Measurements from ENCODE around the gene ACD.
A peak's percentile ranks its signal among the peaks of the same experiment; 100 is the strongest.

Gene ACD

DNA sequence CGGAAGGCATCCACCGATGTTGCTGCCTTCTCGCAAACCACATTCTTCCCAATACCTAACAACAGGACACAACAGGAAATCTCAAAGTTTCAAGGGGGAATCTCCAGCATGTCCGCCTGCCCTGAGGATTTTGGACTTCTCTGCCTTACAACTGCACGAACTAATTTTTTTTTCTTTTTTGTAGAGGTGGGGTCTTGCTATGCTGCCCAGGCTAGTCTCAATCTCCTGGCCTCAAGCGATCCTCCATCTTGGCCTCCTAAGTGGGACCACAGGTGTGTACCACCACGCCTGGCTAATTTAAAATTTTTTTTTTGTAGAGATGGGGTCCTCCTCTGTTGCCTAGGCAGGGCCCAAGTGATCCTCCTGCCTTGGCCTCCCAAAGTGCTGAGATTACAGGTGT, 15.9 kb upstream of the ACD start:
- DNase-seq (ENCODE audit: low read depth in 2 of 2), result no peak

- DNase-seq (ENCODE audit: low read depth in 2 of 2), result no peak
Measured at GRCh38 chr16:67675579-67675935, 15.5 kb upstream of the ACD start.

DNA sequence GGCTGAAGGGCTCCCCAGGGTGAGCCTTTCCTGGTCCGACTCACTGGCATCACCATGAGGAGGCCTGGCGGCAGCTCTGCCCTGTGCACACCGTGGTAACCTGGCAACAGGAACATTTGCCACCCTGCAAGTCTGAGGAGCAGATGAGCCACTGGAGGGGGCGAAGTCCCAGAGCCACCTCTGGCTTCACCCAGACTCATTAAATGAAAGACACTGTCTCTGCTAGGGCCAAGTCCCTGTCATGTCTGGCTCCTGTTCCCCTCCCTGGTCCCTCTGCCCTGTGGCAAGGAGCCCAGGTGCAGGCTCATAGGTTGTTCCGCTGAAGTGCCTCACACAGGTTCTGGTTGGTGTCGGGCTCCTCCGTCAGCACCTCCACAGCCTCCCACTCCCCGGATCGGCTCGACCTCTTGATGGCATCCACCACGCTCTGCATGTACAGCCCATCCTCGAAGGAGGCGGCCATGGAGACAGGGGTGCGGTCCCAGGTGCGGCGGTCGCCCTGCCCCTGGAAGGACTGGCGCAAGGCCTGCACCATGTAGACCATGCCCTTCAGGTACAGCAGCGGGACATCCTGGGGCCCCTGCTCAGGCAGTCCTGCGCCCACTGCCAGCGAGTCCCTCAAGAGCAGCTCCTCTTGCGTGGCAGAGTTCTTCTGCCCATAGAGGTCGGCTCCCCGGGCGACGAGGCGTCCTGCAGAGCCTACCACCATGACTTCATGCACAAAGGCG, 15.0 kb upstream of the ACD start:
- DNase-seq (ENCODE audit: low read depth in 2 of 2), result no peak

- no peak for DNase-seq (ENCODE audit: low read depth in 2 of 2)
Measured at GRCh38 chr16:67673712-67674580, 13.9 kb upstream of the ACD start.

GRCh38 chr16:67672739-67673662, 12.9 kb upstream of the ACD start:
- DNase-seq (ENCODE audit: low read depth in 2 of 2), result no peak

DNA sequence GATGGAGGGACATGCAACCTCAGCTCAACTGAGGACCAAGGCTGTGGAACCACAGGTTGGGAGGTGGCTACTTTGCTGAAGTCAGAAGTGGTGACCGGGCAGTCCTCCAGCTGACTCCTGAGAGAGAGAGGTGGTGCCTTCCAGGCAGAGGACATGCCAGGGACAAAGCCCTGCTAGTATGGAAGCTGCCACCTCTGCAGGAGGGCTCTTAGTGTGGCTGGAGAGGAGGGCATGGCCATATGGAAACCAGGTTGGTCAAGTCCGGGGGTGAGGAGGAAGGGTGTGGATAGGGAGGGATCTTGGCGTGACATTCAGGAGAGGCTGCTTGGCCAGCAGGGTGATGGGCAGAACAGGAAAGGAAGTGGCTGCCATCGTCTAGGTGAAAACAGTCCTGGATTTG, 12.2 kb upstream of the ACD start:
- DNase-seq (ENCODE audit: low read depth in 2 of 2), result no peak

GRCh38 chr16:67669499-67670101, 9.5 kb upstream of the ACD start:
- no peak for DNase-seq (ENCODE audit: low read depth in 2 of 2)

GRCh38 chr16:67668495-67669157, 8.6 kb upstream of the ACD start:
- DNase-seq (ENCODE audit: low read depth in 2 of 2), result no peak

DNA sequence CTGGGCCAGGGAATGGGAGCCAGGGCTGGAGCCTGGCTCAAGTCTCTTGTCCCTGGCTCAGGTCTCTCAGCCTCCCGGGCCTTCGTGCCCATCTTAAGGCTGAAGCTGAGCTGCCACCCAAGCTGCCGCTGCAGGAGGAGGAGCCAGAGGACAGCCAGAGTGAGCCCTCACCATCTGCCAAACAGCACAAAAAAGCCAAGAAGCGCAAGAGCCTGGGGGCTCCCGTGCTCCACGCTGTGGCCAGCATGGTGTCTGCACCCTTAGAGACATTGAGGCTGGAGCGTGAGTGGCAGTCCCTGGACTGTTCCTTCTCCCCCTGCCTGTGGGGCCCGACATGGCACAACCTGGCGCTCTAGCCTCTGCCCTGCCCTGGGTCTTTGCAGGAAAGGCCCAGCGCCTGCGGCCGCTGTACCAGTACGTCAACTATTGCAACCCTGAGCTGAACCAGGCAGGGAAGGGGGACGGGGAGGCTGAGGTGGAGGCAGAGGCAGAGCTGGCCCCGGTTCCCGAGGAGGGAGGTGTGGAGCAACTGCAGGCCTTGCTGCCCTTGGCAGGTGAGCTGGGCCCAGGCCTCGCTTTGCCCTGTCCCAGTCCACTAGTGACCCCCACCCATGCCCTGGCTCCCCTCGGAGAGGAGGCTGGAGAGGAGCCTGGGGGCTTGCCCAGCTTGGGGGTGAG, 7.9 kb upstream of the ACD start:
- peak; percentile 53 to 58 for DNase-seq (ENCODE audit: low read depth in 2 of 2)

DNA sequence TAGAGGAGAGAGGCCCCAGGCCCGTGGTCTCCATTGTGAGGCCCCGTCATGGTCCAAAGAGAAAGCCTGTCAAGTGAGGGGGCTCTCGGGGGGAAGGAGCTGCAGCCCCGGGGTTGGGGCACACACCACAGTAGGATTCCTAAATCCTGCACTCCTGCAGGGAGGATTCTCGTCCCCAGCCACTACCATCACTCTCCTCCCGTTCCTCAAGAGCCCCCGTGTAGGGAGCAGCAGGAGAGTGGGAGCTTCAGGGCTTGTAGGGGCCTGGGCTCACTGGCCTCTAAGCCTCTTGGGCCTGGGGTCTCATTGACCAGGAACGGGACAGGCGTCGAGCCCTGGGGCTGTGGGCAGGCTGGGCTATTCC, 7.4 kb upstream of the ACD start:
- DNase-seq (ENCODE audit: low read depth in 2 of 2), result no peak

DNA sequence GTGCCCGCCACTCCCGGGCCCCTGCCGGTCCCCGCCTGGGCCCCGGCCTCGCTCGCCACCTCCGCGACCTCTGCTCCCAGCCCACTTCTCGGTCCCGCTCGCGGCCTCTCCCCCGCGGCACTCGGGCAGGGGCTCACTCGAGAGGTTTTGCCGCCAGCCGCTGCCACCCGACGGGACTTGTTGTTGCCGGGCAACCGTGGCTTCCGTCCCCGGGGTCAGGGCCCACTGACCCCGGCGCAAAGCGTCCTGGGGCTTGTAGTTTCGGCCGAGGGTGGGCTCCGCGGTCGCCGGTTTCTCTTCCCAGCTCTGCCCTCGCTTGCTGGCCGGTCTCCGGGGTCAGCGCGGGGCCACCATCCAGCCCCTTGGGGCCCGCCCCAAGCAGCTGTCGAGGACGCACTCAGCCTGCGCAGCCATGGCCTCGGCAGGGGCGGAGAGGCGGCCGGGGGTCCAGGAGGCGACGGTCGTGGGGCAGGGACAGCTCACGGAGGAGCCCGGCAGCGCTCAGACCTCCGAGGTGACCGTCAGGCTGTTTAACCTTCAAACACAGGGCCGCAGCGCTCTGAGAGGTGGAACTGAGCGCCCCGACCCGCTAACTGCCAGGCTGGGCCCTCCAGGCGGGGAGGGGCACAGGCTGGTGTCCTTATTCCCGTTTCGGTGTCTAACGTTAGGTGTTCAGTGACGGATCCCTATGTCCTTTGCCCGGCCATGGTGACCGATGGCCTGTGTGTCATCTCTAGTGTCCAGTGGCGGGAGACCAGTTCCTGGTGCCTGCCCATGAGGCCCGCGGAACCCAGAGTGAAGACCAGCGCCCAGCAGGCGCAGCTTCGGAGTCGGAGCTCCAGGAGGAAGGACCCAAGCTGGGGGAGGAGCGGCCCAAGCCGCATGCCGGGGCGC, 6.7 kb upstream of the ACD start, which contains the start of the genes C16orf86 and ENKD1:
Gene C16orf86 (plus strand): TSS at position 256 of the 894 bp plus-strand sequence. CDS start 157 bp downstream, at position 413.
Gene ENKD1 (minus strand): TSS at position 192 of the 894 bp plus-strand sequence. CDS start 308 bp downstream, outside the sequence.
- peak; percentile 60 to 62 for DNase-seq (ENCODE audit: low read depth in 2 of 2)

- no peak for DNase-seq (ENCODE audit: low read depth in 2 of 2)
Measured at GRCh38 chr16:67666032-67666551, 6.0 kb upstream of the ACD start.

DNA sequence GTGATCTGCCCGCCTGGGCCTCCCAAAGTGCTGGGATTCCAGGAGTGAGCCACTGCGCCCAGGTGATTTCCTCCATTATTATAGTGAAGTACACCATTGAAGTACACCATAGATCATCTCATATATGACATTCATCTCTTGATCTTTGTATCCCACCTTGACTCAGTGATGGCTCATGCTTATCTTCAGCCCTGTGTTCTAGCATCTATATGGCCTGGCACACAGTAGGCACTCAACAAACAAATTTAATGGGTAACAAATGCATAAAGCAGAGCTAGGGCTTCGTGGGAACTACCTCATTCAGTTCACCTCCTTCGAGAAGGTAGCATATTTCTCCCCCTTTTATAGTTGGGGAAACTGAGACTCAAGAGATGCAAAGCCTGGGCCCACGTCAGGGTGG, 5.5 kb upstream of the ACD start:
- DNase-seq (ENCODE audit: low read depth in 2 of 2), result no peak

GRCh38 chr16:67664871-67665270, 4.8 kb upstream of the ACD start:
- DNase-seq (ENCODE audit: low read depth in 2 of 2), result no peak

DNA sequence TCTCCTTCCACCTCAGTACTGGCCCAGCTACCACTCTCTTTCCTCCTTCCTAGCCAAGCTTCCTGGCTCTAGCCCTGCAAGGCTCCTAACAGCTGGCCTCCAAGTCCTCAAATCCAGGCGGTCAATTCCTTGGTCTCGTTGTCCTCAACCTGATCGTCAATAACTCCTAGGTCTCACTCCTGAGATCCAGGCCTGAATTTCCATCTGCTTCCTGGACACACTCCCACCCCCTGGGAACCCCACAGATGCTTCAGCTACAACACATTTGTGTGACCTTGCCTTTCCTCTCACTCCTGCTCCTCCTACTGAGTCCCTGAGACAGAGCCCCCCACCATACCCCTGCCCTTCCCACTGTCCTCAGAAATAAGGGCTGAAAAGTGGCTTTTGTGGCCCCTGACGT, 4.2 kb upstream of the ACD start:
- DNase-seq (ENCODE audit: low read depth in 2 of 2), result no peak

DNA sequence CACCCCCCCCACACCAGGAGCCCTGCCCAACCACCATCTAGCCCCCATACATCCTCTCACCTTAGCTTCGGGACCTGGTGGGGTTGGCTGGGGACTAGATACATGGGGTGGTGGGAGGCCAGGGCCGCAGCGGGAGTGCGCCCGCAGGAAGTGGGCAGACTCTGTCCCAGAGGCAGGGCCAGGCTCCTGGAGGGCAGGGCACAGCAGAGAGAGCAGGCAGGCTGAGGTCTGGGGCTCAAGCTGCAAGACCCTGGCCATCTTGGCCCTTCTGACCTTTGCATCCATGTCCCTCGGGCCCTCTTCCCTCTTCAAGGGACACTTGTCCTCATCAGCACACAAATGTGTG, 3.8 kb upstream of the ACD start:
- no peak for DNase-seq (ENCODE audit: low read depth in 2 of 2)

DNA sequence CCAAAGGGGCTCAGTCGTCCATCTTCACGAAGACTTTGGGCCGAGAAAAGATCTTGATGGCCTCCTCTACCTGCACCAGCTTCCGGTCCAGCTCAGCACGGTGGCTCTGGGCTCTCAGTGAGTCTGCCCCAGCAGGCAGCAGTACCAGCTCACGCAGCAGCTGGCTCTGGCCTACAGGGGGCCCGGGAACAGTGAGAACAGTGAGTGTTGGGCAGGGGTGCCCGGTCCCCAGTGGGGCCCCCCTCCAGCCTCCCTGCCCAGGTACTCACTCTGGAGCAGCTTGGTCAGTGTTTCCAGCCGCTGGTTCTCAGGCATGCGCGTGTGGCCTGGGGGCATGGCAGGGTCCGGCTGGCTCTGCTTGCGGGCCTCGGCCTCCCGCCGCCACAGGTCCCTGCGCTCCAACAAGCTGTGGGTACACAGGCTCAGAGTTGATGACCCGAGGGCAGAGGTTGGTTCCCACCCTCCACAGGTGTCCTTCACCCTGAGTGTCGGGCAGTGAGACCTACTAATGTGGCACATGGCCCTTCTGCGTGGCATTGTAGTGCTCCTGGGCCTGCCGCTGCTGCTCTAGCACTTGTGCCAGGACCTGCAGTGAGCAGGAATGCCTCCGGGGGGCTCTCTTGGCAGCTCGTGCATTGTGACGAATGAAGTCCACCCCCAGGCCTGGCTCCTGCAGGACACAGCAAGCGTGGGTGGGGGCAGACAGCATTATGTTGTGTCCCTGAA, 3.3 kb upstream of the ACD start:
- no peak for DNase-seq (ENCODE audit: low read depth in 2 of 2)

GRCh38 chr16:67662653-67663010, 2.6 kb upstream of the ACD start:
- no peak for DNase-seq (ENCODE audit: low read depth in 2 of 2)

All from stimulated activated CD8-positive, alpha-beta memory T cell treated with anti-CD3 and anti-CD28 coated beads, Interleukin-7, amount 100 ng/mL, for 1 hour (primary cell).